Measurements from ENCODE around the gene NUP205.

Gene NUP205

DNA sequence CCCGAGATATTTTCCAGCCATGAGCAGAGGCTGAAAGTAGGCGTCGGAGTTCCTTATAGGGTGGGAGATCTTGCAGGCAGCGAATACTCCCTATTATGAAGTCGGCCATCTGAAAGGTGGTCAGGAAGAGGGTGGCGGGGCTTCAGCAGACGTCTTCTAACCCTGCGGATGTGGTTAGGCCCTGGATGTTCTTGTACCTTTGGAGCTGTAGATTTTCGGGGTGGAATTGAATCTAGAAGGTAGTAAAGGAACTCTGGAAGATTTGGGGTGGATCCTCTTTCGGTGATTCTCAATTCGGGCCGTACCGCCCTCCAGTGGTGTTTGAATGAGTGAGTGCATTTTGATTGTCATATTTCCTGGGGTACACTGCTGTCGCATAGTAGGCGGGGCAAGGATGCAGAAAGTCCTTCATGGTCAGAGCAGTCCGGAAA lies 635 bp downstream of the NUP205 start:
- Histone ChIP-seq H3K9ac (ENCODE audit: insufficient read length) (peak overlapping the region; percentile 99), H3K27ac (peak overlapping the region; percentile 95), H3K9me3 (ENCODE audit: low read depth, low read length) (no peaks in the 10 kb centered on the region), H3K36me3 (ENCODE audit: insufficient read depth, low read length) (no peaks in the 10 kb centered on the region; the same call in 1 of the 2 replicates), H3K4me3 (peak overlapping the region; percentile 84)
- DNase-seq (ENCODE audit: low read depth, low spot score): peak; percentile 20
- TF ChIP-seq FOXP2 (optimal IDR thresholded peaks at IDR 0.05; ENCODE audit: control extremely low read depth, extremely low read length, insufficient read depth): no peak
- TF ChIP-seq POLR2AphosphoS5 (IDR thresholded peaks at IDR 0.05; ENCODE audit: borderline replicate concordance, low read depth, low read length): no peak
- no peak for TF ChIP-seq EZH2 (IDR thresholded peaks at IDR 0.05)

DNA sequence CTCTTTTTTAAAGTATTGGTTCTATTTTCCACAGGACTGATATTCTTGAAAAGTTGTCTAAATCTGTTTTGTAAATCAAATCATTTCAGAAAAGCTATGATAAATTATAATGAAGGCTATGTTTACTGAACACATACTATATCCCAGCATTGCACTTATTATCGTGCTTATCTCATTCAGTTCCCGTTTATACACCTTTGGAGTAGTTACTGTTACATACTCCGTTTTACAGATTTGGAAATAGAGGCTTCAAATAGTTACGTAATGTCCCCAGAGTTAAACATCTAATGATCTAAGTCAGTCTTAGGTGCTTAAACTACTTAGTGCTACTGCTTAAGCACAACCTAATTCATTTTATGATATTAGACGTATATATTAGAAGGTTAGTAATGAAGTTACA lies 1.2 kb downstream of the NUP205 start:
- Histone ChIP-seq H3K9me3 (ENCODE audit: low read depth, low read length) (no peaks in the 10 kb centered on the region), H3K27ac (no peak overlapping the region), H3K4me3 (peak overlapping the region; percentile 84), H3K36me3 (ENCODE audit: insufficient read depth, low read length) (no peaks in the 10 kb centered on the region; the same call in 1 of the 2 replicates), H3K9ac (ENCODE audit: insufficient read length) (peak overlapping the region; percentile 99)
- TF ChIP-seq FOXP2 (optimal IDR thresholded peaks at IDR 0.05; ENCODE audit: control extremely low read depth, extremely low read length, insufficient read depth) (no peak), POLR2AphosphoS5 (IDR thresholded peaks at IDR 0.05; ENCODE audit: borderline replicate concordance, low read depth, low read length) (no peak), EZH2 (IDR thresholded peaks at IDR 0.05) (no peak)
- no peak for DNase-seq (ENCODE audit: low read depth, low spot score)

DNA sequence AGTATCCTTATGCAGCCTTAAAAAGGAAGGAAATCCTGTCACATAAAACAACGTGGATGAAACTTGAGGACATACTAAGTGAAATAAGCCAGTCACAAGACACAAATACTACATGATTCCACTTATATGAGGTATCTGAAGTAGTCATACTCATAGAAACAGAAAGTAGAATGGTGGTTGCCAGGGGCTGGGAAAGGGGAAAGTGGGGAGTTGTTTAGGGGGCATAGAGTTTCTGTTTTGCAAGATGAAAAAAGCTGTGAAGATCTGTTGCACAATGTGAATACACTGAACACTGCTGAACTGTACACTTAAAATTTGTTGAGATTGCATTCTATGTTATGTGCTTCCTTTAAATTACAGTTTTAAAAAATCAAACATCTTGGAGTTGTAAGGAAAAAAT lies 2.9 kb downstream of the NUP205 start:
- Histone ChIP-seq H3K36me3 (ENCODE audit: insufficient read depth, low read length) (peaks cover 3% of the 10 kb centered on the region; the same call in 1 of the 2 replicates), H3K9me3 (ENCODE audit: low read depth, low read length) (no peaks in the 10 kb centered on the region), H3K9ac (ENCODE audit: insufficient read length) (no peak overlapping the region), H3K4me3 (no peak overlapping the region), H3K27ac (no peak overlapping the region)
- no peak for TF ChIP-seq POLR2AphosphoS5 (IDR thresholded peaks at IDR 0.05; ENCODE audit: borderline replicate concordance, low read depth, low read length)
- no peak for TF ChIP-seq EZH2 (IDR thresholded peaks at IDR 0.05)
- no peak for TF ChIP-seq FOXP2 (optimal IDR thresholded peaks at IDR 0.05; ENCODE audit: control extremely low read depth, extremely low read length, insufficient read depth)
- no peak for DNase-seq (ENCODE audit: low read depth, low spot score)

DNA sequence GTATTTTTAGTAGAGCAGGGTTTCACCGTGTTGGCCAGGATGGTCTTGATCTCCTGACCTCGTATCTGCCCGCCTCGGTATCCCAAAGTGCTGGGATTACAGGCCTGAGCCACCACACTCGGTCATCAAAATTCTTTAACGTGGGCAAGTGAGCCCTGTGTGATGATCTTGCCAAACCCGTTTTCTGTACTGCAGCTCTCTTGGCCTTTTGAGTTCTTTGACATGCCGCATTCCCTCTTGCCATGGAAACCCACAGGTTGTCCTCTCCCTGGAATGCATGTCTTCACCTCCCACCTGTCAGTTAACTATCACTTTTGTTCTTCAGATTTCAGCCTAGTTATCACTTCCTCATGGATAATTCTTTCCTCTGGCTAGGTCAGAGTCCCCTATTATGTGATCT lies 5.0 kb downstream of the NUP205 start:
- Histone ChIP-seq H3K9me3 (ENCODE audit: low read depth, low read length) (no peaks in the 10 kb centered on the region), H3K9ac (ENCODE audit: insufficient read length) (no peak overlapping the region), H3K27ac (no peak overlapping the region), H3K36me3 (ENCODE audit: insufficient read depth, low read length) (peaks cover 10% of the 10 kb centered on the region; the same call in 1 of the 2 replicates), H3K4me3 (no peak overlapping the region)
- TF ChIP-seq EZH2 (IDR thresholded peaks at IDR 0.05): no peak
- no peak for TF ChIP-seq POLR2AphosphoS5 (IDR thresholded peaks at IDR 0.05; ENCODE audit: borderline replicate concordance, low read depth, low read length)
- TF ChIP-seq FOXP2 (optimal IDR thresholded peaks at IDR 0.05; ENCODE audit: control extremely low read depth, extremely low read length, insufficient read depth): no peak
- DNase-seq (ENCODE audit: low read depth, low spot score): no peak

DNA sequence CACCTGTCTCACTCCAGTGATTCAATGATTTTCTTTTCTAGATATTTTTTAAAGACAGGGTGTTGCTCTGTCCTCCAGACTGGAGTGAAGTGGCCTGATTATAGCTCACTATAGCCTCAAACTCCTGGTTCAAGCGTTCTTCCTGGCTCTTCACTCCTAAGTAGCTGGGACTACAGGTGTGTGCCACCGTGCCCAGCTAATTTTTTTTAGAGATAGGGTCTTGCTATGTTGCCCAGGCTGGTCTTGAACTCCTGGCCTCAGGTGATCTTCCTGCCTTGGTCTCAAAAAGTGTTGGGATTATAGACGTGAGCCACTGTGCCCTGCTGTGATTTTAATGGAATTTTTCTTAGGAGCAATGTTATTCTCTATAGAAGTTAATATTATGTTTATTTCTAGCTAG lies 14.1 kb downstream of the NUP205 start:
- Histone ChIP-seq H3K36me3 (ENCODE audit: insufficient read depth, low read length) (peaks cover 58% of the 10 kb centered on the region), H3K9ac (ENCODE audit: insufficient read length) (no peak overlapping the region), H3K9me3 (ENCODE audit: low read depth, low read length) (no peaks in the 10 kb centered on the region), H3K4me3 (no peak overlapping the region), H3K27ac (no peak overlapping the region)
- DNase-seq (ENCODE audit: low read depth, low spot score): no peak
- no peak for TF ChIP-seq EZH2 (IDR thresholded peaks at IDR 0.05)
- no peak for TF ChIP-seq FOXP2 (optimal IDR thresholded peaks at IDR 0.05; ENCODE audit: control extremely low read depth, extremely low read length, insufficient read depth)
- TF ChIP-seq POLR2AphosphoS5 (IDR thresholded peaks at IDR 0.05; ENCODE audit: borderline replicate concordance, low read depth, low read length): no peak

DNA sequence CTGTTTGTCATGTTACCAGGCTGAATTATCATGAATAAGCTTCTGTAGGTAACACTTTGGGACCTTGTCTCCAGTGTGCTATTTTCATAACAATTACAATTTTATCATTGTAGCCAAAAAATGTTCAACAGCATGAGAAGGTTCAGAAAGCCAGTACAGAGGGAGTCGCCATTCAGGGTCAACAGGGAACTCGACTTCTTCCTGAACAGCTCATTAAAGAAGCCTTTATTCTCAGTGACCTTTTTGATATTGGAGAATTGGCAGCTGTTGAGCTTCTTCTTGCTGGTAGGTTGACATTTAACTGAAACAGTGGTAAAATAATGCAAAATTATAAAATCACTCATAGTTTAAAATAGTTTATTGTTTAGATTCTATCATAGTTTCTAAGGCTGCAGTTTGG lies 15.8 kb downstream of the NUP205 start:
- Histone ChIP-seq H3K9me3 (ENCODE audit: low read depth, low read length) (no peaks in the 10 kb centered on the region), H3K27ac (no peak overlapping the region), H3K9ac (ENCODE audit: insufficient read length) (no peak overlapping the region), H3K36me3 (ENCODE audit: insufficient read depth, low read length) (peaks cover 75% of the 10 kb centered on the region), H3K4me3 (no peak overlapping the region)
- TF ChIP-seq POLR2AphosphoS5 (IDR thresholded peaks at IDR 0.05; ENCODE audit: borderline replicate concordance, low read depth, low read length): no peak
- no peak for TF ChIP-seq FOXP2 (optimal IDR thresholded peaks at IDR 0.05; ENCODE audit: control extremely low read depth, extremely low read length, insufficient read depth)
- no peak for TF ChIP-seq EZH2 (IDR thresholded peaks at IDR 0.05)
- no peak for DNase-seq (ENCODE audit: low read depth, low spot score)

DNA sequence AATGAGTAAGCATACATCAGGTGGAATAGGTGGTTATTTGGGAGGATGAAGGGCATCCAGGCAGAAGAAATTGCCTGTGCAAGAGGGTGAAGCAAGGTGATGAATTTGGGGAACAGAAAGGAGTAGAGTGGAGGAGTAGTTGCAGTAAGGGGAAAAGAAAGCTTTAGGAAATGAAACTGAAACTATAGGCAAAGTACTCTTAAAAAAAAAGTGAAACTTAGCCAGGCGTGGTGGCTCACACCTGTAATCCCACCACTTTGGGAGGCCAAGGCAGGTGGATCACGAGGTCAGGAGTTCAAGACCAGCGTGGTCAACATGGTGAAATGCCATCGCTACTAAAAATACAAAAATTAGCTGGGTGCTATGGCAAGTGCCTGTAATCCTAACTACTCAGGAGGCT lies 17.6 kb downstream of the NUP205 start:
- TF ChIP-seq POLR2AphosphoS5 (IDR thresholded peaks at IDR 0.05; ENCODE audit: borderline replicate concordance, low read depth, low read length): no peak
- no peak for TF ChIP-seq EZH2 (IDR thresholded peaks at IDR 0.05)
- no peak for TF ChIP-seq FOXP2 (optimal IDR thresholded peaks at IDR 0.05; ENCODE audit: control extremely low read depth, extremely low read length, insufficient read depth)
- Histone ChIP-seq H3K27ac (no peak overlapping the region), H3K4me3 (no peak overlapping the region), H3K9ac (ENCODE audit: insufficient read length) (no peak overlapping the region), H3K36me3 (ENCODE audit: insufficient read depth, low read length) (peaks cover 90% of the 10 kb centered on the region), H3K9me3 (ENCODE audit: low read depth, low read length) (no peaks in the 10 kb centered on the region)
- DNase-seq (ENCODE audit: low read depth, low spot score): no peak

DNA sequence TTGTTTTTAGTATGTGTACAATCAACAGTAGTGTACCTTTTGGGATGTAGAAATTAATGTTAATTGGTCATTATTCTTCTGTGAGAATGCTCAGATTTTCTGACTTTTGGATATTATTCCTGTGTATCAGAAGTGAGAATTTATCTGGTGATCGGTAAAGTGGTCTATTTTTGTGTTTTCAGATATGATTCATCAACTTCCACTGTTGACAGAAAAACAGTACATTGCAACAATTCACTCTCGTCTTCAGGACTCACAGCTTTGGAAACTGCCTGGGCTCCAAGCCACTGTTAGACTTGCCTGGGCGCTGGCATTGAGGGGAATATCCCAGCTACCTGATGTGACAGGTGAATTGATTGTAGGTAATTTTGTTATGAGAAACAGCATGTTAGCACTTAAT lies 20.9 kb downstream of the NUP205 start:
- Histone ChIP-seq H3K9me3 (ENCODE audit: low read depth, low read length) (no peaks in the 10 kb centered on the region), H3K4me3 (no peak overlapping the region), H3K27ac (no peak overlapping the region), H3K36me3 (ENCODE audit: insufficient read depth, low read length) (peaks cover 91% of the 10 kb centered on the region), H3K9ac (ENCODE audit: insufficient read length) (no peak overlapping the region)
- TF ChIP-seq POLR2AphosphoS5 (IDR thresholded peaks at IDR 0.05; ENCODE audit: borderline replicate concordance, low read depth, low read length): no peak
- TF ChIP-seq EZH2 (IDR thresholded peaks at IDR 0.05): no peak
- TF ChIP-seq FOXP2 (optimal IDR thresholded peaks at IDR 0.05; ENCODE audit: control extremely low read depth, extremely low read length, insufficient read depth): no peak
- DNase-seq (ENCODE audit: low read depth, low spot score): no peak
